HG02938 (cell line): ENCODE data around the gene EEPD1.
A peak's percentile ranks its signal among the peaks of the same experiment; 100 is the strongest.
"Not testable (repeated sequence)": the region's sequence is repeated elsewhere in the genome, so short reads cannot be mapped to it uniquely, and the experiment has no call there.

ENCODE experiments used
- ATAC-seq: cut with Tn5 transposase; IDR thresholded peaks from one replicate; pipeline ENCODE4 v1.9.1; 2021; ENCODE audit warnings: mild to moderate bottlenecking, moderate library complexity; ENCODE audit not compliant: unreplicated experiment

Gene EEPD1

GRCh38 chr7:36249091-36249490 lies 96.0 kb downstream of the EEPD1 start:
- no peak for ATAC-seq

GRCh38 chr7:36253699-36254098 lies 100.6 kb downstream of the EEPD1 start:
- no peak for ATAC-seq

- ATAC-seq, result not testable (repeated sequence)
Observed at GRCh38 chr7:36258510-36259259, 105.6 kb downstream of the EEPD1 start.

GRCh38 chr7:36260481-36260880 lies 107.4 kb downstream of the EEPD1 start:
- peak; percentile 39 for ATAC-seq

- peak; percentile 56 for ATAC-seq
Observed at GRCh38 chr7:36261019-36261754, 108.1 kb downstream of the EEPD1 start.

GRCh38 chr7:36262309-36263094 lies 109.4 kb downstream of the EEPD1 start:
- no peak for ATAC-seq

GRCh38 chr7:36263095-36263484 lies 110.0 kb downstream of the EEPD1 start:
- ATAC-seq, result no peak

- ATAC-seq, result peak; percentile 59
Observed at GRCh38 chr7:36264123-36264801, 111.2 kb downstream of the EEPD1 start.

GRCh38 chr7:36264913-36265516 lies 112.0 kb downstream of the EEPD1 start:
- ATAC-seq, result no peak

GRCh38 chr7:36265680-36266079 lies 112.6 kb downstream of the EEPD1 start:
- ATAC-seq, result no peak

GRCh38 chr7:36266190-36266589 lies 113.1 kb downstream of the EEPD1 start:
- ATAC-seq, result no peak

- no peak for ATAC-seq
Observed at GRCh38 chr7:36266683-36267082, 113.6 kb downstream of the EEPD1 start.

GRCh38 chr7:36272211-36272566 lies 119.1 kb downstream of the EEPD1 start:
- no peak for ATAC-seq

- ATAC-seq, result no peak
Observed at GRCh38 chr7:36272567-36273269, 119.7 kb downstream of the EEPD1 start.

- no peak for ATAC-seq
Observed at GRCh38 chr7:36273836-36274235, 120.8 kb downstream of the EEPD1 start.

- ATAC-seq, result no peak
Observed at GRCh38 chr7:36275735-36276284, 122.8 kb downstream of the EEPD1 start.

- no peak for ATAC-seq
Observed at GRCh38 chr7:36276428-36277248, 123.6 kb downstream of the EEPD1 start.

- no peak for ATAC-seq
Observed at GRCh38 chr7:36277249-36277542, 124.1 kb downstream of the EEPD1 start.

- ATAC-seq, result no peak
Observed at GRCh38 chr7:36278069-36278619, 125.1 kb downstream of the EEPD1 start.
